HG03025 (cell line): Measurements from ENCODE around the gene MBTD1.

Source experiments
- ATAC-seq: cut with Tn5 transposase; IDR thresholded peaks from one replicate; pipeline ENCODE4 v1.9.1; 2021; ENCODE audit warnings: mild to moderate bottlenecking, moderate library complexity; ENCODE audit not compliant: unreplicated experiment, low FRiP score

The MBTD1 gene

DNA sequence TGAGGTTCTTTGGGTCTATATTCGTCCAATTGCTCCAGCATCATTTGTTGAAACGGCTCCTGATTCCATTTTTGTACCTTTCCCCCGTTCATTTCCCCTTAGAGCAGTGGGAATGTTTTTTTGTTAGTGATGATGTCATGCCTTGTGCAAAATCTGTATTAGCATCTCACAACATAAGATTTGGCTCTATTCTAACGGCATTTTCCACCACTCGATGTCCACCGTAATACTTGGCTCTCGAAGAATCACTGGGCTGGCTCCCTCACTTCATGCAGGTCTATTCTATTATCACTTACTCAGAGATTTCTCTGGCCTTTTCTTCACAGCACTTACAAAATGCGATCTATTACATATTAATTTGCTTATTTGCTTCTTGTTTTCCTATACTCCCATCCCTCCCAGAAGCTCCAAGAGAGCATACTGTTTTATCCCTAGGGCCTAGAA, 107.1 kb downstream of the MBTD1 start:
- ATAC-seq = no peak

DNA sequence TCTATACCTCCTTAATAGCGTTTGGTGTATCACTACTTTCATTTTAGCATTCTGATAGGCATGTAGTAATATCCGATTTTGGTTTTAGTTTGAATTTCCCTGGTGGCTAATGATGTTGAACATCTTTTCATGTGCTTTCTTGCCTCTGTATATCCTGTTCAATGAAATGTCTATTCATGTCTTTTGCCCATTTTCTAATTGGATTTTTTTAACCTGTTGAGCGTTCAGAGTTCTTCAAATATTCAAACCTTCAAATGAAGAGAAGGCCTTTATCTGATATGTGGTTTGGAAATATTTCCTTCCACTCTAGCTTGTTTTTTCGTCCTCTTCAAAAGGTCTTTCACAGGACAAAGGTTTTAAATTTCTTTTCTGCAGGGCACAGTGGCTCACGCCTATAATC, 108.9 kb downstream of the MBTD1 start:
- ATAC-seq = no peak

DNA sequence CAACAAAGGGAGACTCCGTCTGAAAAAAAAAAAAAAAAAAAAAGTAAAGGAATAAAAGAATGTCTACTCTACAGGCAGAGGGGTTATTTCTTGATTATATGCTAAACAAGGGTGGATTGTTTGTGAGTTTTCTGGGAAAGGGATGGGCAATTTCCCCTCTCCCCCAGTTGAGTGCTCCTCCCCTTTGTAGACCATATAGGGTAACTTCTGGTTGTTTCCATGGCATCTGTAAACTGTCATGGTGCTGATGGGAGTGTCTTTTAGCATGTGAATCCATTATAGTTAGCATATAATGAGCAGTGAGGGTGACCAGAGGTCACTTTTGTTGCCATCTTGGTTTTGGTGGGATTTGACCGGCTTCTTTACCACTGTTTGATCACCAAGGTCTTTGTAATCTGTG, 110.7 kb downstream of the MBTD1 start:
- ATAC-seq = no peak

DNA sequence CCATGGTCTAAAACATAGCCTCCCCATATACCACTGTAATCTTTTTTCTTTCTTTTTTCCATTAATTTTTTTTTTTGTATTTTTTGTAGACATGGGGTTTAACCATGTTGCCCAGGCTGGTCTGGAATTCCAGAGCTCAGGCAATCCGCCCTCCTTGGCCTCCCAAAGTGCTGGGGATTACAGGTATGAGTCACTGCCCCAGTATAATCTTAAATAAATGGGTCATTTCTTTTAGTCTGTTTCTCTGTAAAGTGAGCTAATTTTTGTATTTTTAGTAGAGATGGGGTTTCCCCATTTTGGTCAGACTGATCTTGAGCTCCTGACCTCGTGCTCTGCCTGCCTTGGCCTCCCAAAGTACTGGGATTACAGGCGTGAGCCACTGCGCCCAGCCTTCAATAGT, 112.2 kb downstream of the MBTD1 start:
- ATAC-seq = no peak

DNA sequence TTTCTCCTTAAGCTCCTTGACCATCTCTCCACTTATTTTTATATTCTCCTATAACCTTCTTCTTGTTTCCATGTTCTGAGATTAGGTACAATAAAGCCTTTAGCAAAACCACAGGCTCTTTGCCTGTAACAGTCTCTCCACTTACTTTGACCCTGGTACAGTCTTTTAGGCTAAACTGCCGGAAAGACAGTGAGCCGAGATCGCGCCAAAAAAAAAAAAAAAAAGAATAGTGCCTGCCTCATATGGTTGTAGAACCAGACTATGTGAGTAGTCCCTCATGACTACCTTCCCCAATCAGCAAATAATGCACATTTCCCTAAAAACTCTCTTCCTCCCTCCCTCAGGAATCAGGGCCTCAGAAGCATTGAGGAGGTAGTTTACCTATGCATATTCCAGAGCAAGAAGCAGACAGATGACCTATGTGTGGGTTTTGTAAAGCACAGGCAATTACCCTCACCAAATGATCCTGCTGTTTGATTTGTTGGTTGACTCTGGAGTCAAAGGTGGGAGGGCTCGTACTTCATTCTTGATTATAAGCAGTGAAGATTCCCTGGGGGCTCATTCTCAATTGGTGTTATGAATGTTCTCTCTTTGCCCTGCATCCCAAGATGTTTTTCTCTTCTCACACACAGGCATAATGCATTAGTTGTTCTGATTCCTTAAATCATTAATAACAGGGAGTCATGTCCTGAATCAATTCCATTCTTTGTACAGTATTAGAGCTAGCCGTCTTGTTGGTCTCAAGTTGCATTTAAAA, 115.4 kb downstream of the MBTD1 start:
- ATAC-seq = no peak

DNA sequence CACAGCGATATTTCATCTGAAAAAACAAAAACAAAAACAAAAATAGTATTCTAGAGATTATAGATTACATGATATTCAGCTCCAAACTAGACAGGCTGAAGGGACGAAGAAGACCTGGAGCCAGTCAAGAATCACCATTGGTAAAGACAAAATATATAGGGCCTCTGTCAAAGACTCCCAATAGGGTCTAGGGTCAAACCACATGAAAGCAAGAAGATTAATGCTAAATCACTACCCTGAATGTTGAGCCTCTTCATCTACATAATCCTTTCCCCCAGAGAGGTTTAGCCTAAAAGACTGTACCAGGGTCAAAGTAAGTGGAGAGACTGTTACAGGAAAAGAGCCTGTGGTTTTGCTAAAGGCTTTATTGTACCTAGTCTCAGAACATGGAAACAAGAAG, 117.3 kb downstream of the MBTD1 start:
- ATAC-seq = no peak

DNA sequence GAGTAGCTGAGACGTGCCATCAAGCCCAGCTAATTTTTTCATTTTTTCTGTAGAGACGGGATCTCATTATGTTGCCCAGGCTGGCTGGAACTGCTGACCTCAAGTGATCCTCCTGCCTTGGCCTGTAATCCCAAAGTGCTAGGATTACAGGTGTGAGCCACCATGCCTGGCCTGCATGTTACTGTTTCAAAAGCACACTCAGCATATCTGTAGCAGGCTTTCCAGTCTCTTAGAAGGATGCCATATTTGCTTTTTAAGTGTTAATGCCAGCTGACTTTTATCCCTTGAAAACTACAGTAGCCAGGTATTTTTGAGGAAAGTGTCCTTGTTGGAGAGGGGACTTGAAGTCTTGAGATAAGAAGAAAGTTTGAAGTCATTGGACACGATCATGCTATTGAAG, 123.9 kb downstream of the MBTD1 start:
- ATAC-seq = no peak

DNA sequence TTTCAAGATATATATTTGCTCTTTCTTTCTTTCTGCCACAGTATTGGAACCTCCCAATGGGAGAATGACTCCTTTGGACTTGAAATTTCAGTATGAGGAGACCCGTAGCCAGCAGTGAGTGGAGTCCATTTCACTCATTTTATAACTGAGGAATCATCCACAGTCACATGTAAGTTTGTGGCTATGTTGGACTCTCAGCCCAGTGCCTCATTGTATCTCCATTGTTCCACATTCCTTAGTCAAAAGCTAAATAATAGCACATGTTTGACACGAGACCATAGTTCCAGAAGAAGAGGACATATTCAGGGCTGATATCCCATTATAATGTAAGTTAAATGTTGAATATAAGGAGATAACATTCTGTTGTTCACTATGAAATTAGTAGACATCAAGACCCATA, 126.5 kb downstream of the MBTD1 start:
- ATAC-seq = no peak

DNA sequence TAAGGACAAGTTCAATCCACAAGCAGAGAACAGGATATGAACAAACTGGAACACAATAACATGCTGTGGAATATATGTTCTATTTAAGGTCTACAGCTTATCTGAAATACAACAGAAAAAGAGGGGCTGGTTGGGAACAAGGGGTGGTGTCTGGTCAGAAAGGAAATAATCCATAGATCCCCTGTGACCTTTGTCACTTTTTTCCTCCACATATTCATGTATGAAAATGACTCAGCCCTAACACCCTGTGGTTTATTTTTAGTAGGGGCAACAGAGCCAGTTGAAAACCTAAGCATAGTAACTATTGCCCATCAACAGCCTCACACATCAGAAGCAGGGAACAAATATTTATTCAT, 126.9 kb downstream of the MBTD1 start:
- no peak for ATAC-seq

DNA sequence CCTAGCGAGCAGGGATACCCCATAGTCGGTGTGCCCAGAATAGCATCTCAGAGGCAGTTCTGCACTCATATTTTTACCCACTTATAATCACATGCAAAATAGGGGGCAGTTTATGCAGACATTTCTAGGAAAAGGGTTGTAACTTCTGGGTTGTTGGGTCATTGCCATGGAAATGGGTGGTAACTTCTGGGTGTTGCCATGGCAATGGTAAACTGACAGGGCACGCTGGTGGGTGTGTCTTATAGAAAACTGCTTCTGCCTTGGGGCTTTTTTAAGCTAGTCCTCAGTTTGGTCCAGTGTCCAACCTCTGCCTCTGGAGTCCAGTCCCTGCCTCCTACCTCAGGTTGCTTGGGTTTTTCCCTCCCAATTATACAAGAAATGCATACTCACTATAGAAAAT, 131.8 kb downstream of the MBTD1 start:
- ATAC-seq = no peak
